ENCODE measurements around the gene RBMS1. TPM values are rescaled to one million over a fixed set of nuclear protein-coding genes. Genes with fewer than 3 reads are reported as not detected.

RBMS1 gene
- total RNA-seq, 1 donor from 2014 or later, result 102 TPM

DNA sequence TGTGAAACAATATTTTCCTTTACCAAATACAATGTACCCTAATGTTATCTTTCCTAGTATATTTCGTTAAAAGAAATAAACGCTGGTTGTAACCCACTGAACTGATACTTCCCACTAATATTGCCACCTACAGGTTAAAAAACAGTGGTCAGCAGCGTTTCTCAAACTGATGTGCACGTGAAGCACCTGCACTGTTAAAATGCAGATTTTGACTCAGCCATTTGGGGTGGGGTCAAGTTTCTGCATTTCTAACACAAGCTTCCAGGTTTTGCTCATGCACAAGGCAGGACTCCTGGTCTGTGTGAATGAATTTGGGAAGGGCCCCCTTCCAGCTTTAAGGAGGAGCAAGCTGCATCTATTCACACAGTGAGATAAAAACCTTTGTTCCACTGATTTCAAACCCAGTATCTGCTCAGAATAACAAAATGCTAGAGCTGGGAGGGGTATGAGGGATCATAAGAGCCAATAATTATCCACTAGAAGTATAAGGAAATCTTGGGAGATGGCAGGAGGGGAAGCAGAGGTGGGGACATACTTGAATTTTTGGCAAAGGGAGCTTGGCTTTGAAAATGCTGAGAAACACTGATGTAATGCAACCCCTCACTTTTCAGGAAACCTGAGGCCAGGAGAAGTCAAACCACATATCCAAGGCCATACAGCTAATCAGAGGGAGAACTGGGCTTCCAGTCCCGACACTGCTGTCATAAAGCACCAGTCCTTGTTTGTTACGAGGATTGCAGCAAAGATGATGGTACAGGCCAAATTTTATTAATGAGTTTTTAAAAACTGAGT lies 116.2 kb downstream of the RBMS1 start:
- H3K27ac ChIP-seq, result peak overlapping the region; percentile 37
- no peaks in the 10 kb centered on the region for H3K27me3 ChIP-seq
- H3K9me3 ChIP-seq, result no peaks in the 10 kb centered on the region
- H3K4me1 ChIP-seq, result peaks cover 99% of the 10 kb centered on the region
- intact Hi-C loops (cut with DNase I), result no loop called here
- ATAC-seq (no peak), DNase-seq (no peak)
- no peak overlapping the region for H3K4me3 ChIP-seq
- TF ChIP-seq, protein P1, sequence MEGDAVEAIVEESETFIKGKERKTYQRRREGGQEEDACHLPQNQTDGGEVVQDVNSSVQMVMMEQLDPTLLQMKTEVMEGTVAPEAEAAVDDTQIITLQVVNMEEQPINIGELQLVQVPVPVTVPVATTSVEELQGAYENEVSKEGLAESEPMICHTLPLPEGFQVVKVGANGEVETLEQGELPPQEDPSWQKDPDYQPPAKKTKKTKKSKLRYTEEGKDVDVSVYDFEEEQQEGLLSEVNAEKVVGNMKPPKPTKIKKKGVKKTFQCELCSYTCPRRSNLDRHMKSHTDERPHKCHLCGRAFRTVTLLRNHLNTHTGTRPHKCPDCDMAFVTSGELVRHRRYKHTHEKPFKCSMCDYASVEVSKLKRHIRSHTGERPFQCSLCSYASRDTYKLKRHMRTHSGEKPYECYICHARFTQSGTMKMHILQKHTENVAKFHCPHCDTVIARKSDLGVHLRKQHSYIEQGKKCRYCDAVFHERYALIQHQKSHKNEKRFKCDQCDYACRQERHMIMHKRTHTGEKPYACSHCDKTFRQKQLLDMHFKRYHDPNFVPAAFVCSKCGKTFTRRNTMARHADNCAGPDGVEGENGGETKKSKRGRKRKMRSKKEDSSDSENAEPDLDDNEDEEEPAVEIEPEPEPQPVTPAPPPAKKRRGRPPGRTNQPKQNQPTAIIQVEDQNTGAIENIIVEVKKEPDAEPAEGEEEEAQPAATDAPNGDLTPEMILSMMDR (IDR thresholded peaks at IDR 0.05), result no peak
- H3K36me3 ChIP-seq, result no peaks in the 10 kb centered on the region

DNA sequence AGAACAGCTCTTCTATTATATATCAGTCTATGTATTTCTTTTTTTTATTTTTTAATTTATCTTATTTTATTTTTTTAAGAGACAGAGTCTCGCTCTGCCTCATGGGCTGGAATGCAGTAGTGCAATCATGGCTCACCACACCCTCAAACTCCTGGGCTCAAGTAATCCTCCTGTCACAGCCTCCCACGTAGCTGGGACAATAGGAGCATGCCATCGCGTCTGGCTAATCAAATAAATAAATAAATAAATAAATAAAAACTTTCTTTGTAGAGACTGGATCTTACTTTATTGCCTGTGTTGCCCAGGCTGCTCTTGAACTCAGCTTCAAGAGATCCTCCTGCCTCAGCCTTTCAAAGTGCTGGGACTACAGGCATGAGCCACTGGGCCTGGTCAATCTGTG lies 117.0 kb downstream of the RBMS1 start:
- H3K36me3 ChIP-seq, result no peaks in the 10 kb centered on the region
- H3K9me3 ChIP-seq, result no peaks in the 10 kb centered on the region
- peak overlapping the region; percentile 37 for H3K27ac ChIP-seq
- H3K4me3 ChIP-seq, result no peak overlapping the region
- TF ChIP-seq, protein P1 (IDR thresholded peaks at IDR 0.05), result no peak
- no peak for ATAC-seq
- H3K27me3 ChIP-seq, result no peaks in the 10 kb centered on the region
- H3K4me1 ChIP-seq, result peaks cover 99% of the 10 kb centered on the region
- intact Hi-C loops (cut with DNase I), result no loop called here
- DNase-seq, result no peak

DNA sequence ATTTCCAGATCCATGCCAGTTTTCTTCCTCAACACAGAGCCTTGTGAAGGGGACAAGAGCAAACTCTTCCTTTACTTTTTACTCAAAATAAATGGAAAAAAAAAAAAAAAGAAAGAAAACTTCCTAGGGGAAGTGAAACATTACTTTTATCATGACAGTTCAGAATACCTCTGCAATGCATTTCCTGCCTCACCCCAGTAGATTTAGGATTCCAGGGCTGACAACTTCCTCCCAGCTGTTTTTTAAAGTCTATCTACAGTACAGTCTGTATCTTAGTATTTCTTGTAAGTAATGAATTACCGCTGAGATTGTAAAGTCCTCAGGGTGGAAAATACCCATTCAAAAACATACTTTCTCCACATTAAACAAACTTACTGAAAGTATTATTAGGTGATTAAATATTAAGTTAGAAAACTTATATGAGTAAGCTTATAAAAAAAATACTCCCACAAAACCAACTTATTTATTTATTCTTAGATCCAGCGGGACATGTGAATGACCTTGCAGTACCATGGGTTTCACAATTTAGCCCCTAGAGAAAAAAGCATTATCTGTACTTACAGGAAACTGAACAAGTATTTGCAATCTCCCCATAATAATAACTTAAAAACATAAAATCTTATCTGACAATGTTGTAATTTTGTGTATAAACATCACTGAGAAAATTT lies 117.7 kb downstream of the RBMS1 start:
- peak overlapping the region; percentile 37 for H3K27ac ChIP-seq
- ATAC-seq (peak; percentile 54), DNase-seq (no peak)
- H3K4me3 ChIP-seq, result no peak overlapping the region
- TF ChIP-seq, protein P1 (IDR thresholded peaks at IDR 0.05), result no peak
- no peaks in the 10 kb centered on the region for H3K9me3 ChIP-seq
- H3K4me1 ChIP-seq, result peaks cover 99% of the 10 kb centered on the region
- intact Hi-C loops (cut with DNase I), result no loop called here
- H3K36me3 ChIP-seq, result no peaks in the 10 kb centered on the region
- no peaks in the 10 kb centered on the region for H3K27me3 ChIP-seq

DNA sequence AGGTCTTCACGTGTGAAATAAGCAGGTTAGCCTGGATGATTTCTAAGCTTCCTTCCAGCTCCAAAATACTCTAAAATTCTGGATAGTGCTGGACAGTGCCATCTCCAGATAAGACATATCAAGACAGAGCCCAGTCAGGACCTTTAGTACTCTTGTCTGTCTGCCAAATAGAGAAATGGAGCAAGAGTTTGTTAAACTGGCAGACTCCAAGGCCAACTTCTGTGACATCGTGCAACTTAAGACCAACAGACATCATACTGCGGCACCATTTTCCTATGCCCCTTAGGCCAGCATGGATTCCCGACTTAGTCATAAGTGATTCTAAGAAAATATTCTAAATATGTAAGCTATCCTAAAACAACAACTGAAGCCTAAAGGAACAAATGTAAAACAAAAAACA lies 118.6 kb downstream of the RBMS1 start:
- ATAC-seq, result no peak
- H3K27ac ChIP-seq, result peak overlapping the region; percentile 37
- H3K9me3 ChIP-seq, result no peaks in the 10 kb centered on the region
- H3K36me3 ChIP-seq, result no peaks in the 10 kb centered on the region
- no peak overlapping the region for H3K4me3 ChIP-seq
- peaks cover 93% of the 10 kb centered on the region for H3K4me1 ChIP-seq
- TF ChIP-seq, protein P1 (IDR thresholded peaks at IDR 0.05), result no peak
- H3K27me3 ChIP-seq, result no peaks in the 10 kb centered on the region
- DNase-seq, result no peak
- intact Hi-C loops (cut with DNase I), result no loop called here

DNA sequence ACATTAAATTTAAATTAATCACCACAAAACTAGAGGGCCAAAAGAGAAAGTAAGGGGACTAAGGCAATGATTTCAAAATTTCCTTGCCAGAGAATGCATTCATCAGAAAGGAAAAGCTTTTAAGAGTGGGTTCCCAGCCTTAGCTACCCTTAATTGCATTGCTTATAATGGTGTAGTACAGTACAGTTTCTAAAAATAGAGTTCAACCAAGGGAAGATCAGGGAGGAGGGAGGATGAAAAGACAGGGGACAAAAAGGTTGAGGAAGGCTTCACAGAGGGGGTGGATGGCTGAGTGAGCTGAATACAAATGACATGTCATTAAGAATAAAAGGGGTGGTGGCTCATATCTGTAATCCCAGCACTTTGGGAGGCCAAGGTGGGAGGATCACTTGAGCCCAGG lies 119.9 kb downstream of the RBMS1 start:
- Histone ChIP-seq H3K4me3 (no peak overlapping the region), H3K27ac (peak overlapping the region; percentile 51), H3K27me3 (no peaks in the 10 kb centered on the region), H3K9me3 (no peaks in the 10 kb centered on the region), H3K4me1 (peaks cover 90% of the 10 kb centered on the region), H3K36me3 (no peaks in the 10 kb centered on the region)
- TF ChIP-seq, protein P1 (IDR thresholded peaks at IDR 0.05), result no peak
- intact Hi-C loops (cut with DNase I), result no loop called here
- ATAC-seq, result no peak
- DNase-seq, result no peak

All from upper lobe of right lung (tissue), 1 donor.